ES-I3 (cell line): Measurements from ENCODE around the gene ELP5.
A peak's percentile ranks its signal among the peaks of the same experiment; 100 is the strongest.

Experiments
- H3K36me3 ChIP-seq: 2 replicates; pipeline ENCODE4 v1.6.1; 2013; ENCODE audit warnings: mild to moderate bottlenecking, low read length, control low read depth, moderate library complexity; ENCODE audit not compliant: insufficient read depth
- H3K4me1 ChIP-seq: 2 replicates; pipeline ENCODE4 v1.6.1; 2013; ENCODE audit warnings: mild to moderate bottlenecking, control low read depth, low read length; ENCODE audit not compliant: insufficient read depth
- H3K9ac ChIP-seq: 2 replicates; pipeline ENCODE4 v1.6.1; 2013; ENCODE audit warnings: low read depth, mild to moderate bottlenecking, low read length, moderate library complexity
- H3K9me3 ChIP-seq: 2 replicates; pipeline ENCODE4 v1.6.1; 2013; ENCODE audit warnings: mild to moderate bottlenecking, low read length, moderate library complexity; ENCODE audit not compliant: control insufficient read depth, insufficient read depth

Gene ELP5

GRCh38 chr17:7262935-7263800 lies 11.2 kb downstream of the ELP5 start:
- H3K9me3 ChIP-seq, result no peaks in the 10 kb centered on the region
- peaks cover 13% of the 10 kb centered on the region; the same call in 1 of the 2 replicates for H3K4me1 ChIP-seq
- peaks cover 7% of the 10 kb centered on the region; the same call in 1 of the 2 replicates for H3K36me3 ChIP-seq
- H3K9ac ChIP-seq, result peak overlapping the region; percentile 94

DNA sequence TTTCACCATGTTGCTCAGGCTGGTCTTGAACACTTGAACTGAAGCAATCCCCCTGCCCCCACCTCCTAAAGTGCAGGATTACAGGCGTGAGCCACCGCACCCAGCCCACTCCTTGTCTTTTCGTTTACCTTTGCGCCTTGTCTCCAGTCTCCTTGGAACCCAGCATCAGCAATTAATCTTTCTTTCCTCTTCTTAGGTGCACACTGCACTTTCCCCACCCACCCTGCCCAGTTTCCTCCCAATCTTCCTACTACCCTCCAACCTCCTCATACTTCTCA lies 11.7 kb downstream of the ELP5 start:
- H3K9me3 ChIP-seq, result no peaks in the 10 kb centered on the region
- peak overlapping the region; percentile 94; the same call in 1 of the 2 replicates for H3K9ac ChIP-seq

GRCh38 chr17:7266784-7267183 lies 14.8 kb downstream of the ELP5 start:
- H3K9ac ChIP-seq, result no peak overlapping the region; the same call in 1 of the 2 replicates
- no peaks in the 10 kb centered on the region for H3K36me3 ChIP-seq
- H3K9me3 ChIP-seq, result no peaks in the 10 kb centered on the region
- peaks cover 13% of the 10 kb centered on the region; the same call in 1 of the 2 replicates for H3K4me1 ChIP-seq

More for the DNA sequence above, 11.7 kb downstream of the ELP5 start:
- H3K4me1 ChIP-seq, result peaks cover 13% of the 10 kb centered on the region; the same call in 1 of the 2 replicates
- H3K36me3 ChIP-seq, result peaks cover 6% of the 10 kb centered on the region; the same call in 1 of the 2 replicates

- peaks cover 3% of the 10 kb centered on the region; the same call in 1 of the 2 replicates for H3K4me1 ChIP-seq
- H3K9me3 ChIP-seq, result no peaks in the 10 kb centered on the region
Observed at GRCh38 chr17:7279448-7279847, 27.4 kb downstream of the ELP5 start.

GRCh38 chr17:7280519-7281073 lies 28.6 kb downstream of the ELP5 start:
- no peaks in the 10 kb centered on the region for H3K9me3 ChIP-seq
- peaks cover 3% of the 10 kb centered on the region; the same call in 1 of the 2 replicates for H3K4me1 ChIP-seq
- H3K9ac ChIP-seq, result peak overlapping the region; percentile 35
- H3K36me3 ChIP-seq, result no peaks in the 10 kb centered on the region

More at GRCh38 chr17:7279448-7279847, 27.4 kb downstream of the ELP5 start:
- Histone ChIP-seq H3K36me3 (no peaks in the 10 kb centered on the region), H3K9ac (peak overlapping the region; percentile 32)

DNA sequence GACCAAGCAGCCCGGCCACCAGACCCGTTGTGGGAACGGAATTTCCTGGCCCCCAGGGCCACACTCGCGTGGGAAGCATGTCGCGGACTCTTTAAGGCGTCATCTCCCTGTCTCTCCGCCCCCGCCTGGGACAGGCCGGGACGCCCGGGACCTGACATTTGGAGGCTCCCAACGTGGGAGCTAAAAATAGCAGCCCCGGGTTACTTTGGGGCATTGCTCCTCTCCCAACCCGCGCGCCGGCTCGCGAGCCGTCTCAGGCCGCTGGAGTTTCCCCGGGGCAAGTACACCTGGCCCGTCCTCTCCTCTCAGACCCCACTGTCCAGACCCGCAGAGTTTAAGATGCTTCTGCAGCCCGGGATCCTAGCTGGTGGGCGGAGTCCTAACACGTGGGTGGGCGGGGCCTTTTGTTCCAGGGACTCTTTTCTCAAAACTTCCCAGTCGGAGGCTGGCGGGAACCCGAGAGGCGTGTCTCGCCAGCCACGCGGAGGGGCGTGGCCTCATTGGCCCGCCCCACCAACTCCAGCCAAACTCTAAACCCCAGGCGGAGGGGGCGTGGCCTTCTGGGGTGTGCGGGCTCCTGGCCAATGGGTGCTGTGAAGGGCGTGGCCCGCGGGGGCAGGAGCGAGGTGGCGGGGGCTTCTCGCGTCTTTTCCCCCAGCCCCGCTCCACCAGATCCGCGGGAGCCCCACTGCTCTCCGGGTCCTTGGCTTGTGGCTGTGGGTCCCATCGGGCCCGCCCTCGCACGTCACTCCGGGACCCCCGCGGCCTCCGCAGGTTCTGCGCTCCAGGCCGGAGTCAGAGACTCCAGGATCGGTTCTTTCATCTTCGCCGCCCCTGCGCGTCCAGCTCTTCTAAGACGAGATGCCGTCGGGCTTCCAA lies 29.3 kb downstream of the ELP5 start, which contains the start of gene SLC2A4:
Gene SLC2A4 (plus strand): TSS at position 645 of the 879 bp plus-strand sequence. CDS start 217 bp downstream, at position 862.
- H3K9ac ChIP-seq, result peak within 1 kb of the TSS; percentile 67
- H3K36me3 ChIP-seq, result no peaks in the 10 kb centered on the region
- no peaks in the 10 kb centered on the region for H3K9me3 ChIP-seq
- H3K4me1 ChIP-seq, result peaks cover 3% of the 10 kb centered on the region; the same call in 1 of the 2 replicates

GRCh38 chr17:7281953-7282751 lies 30.1 kb downstream of the ELP5 start:
- Histone ChIP-seq H3K4me1 (peaks cover 3% of the 10 kb centered on the region; the same call in 1 of the 2 replicates), H3K9ac (peak overlapping the region; percentile 67), H3K36me3 (no peaks in the 10 kb centered on the region)

DNA sequence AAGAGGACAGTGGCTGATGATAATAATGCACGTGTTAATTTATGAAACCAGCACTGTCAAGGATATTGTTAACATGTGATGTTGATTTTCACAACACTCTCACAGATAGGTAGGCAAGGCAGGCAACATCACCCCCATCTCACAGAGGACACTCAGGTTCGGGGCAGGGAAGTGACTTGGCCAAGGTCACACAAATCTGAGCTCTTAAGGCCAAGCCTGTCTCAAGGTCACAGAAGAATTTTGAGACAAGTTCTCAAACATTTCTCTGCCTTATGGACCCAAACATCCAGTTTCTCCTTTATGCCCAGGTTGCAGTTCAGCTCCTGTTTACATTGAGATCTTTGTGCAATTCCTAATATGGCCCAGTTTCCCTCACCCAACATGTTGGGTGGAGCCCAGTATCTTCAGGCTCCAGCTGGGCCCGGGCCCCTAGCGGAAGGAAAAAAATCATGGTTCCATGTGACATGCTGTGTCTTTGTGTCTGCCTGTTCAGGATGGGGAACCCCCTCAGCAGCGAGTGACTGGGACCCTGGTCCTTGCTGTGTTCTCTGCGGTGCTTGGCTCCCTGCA lies 30.8 kb downstream of the ELP5 start:
- H3K36me3 ChIP-seq, result no peaks in the 10 kb centered on the region
- H3K4me1 ChIP-seq, result peaks cover 3% of the 10 kb centered on the region; the same call in 1 of the 2 replicates
- H3K9ac ChIP-seq, result peak overlapping the region; percentile 67
- no peaks in the 10 kb centered on the region for H3K9me3 ChIP-seq

More at GRCh38 chr17:7281953-7282751, 30.1 kb downstream of the ELP5 start:
- no peaks in the 10 kb centered on the region for H3K9me3 ChIP-seq

DNA sequence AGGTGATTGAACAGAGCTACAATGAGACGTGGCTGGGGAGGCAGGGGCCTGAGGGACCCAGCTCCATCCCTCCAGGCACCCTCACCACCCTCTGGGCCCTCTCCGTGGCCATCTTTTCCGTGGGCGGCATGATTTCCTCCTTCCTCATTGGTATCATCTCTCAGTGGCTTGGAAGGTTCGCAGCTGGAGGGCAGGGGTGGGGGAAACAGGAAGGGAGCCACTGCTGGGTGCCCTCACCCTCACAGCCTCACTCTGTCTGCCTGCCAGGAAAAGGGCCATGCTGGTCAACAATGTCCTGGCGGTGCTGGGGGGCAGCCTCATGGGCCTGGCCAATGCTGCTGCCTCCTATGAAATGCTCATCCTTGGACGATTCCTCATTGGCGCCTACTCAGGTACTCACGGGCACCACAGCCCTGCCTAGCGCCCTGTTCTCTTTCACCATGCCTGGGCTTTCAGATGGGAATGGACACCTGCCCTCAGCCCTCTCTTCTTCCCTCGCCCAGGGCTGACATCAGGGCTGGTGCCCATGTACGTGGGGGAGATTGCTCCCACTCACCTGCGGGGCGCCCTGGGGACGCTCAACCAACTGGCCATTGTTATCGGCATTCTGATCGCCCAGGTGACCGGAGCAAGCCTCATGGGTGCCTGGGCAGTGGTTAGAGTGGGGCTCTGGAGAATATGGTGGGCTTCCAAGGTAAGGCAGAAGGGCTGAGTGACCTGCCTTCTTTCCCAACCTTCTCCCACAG lies 31.6 kb downstream of the ELP5 start:
- Histone ChIP-seq H3K9me3 (no peaks in the 10 kb centered on the region), H3K36me3 (no peaks in the 10 kb centered on the region), H3K9ac (no peak overlapping the region), H3K4me1 (peaks cover 3% of the 10 kb centered on the region; the same call in 1 of the 2 replicates)

- no peaks in the 10 kb centered on the region for H3K9me3 ChIP-seq
- H3K4me1 ChIP-seq, result peaks cover 3% of the 10 kb centered on the region; the same call in 1 of the 2 replicates
- no peak overlapping the region for H3K9ac ChIP-seq
- no peaks in the 10 kb centered on the region for H3K36me3 ChIP-seq
Observed at GRCh38 chr17:7284911-7285310, 32.9 kb downstream of the ELP5 start.

GRCh38 chr17:7285679-7286078 lies 33.7 kb downstream of the ELP5 start:
- H3K9ac ChIP-seq, result no peak overlapping the region

GRCh38 chr17:7289256-7290032 lies 37.4 kb downstream of the ELP5 start:
- Histone ChIP-seq H3K4me1 (peaks cover 18% of the 10 kb centered on the region), H3K36me3 (no peaks in the 10 kb centered on the region), H3K9me3 (no peaks in the 10 kb centered on the region), H3K9ac (no peak overlapping the region; the same call in 1 of the 2 replicates)

More at GRCh38 chr17:7285679-7286078, 33.7 kb downstream of the ELP5 start:
- H3K36me3 ChIP-seq, result no peaks in the 10 kb centered on the region
- peaks cover 3% of the 10 kb centered on the region; the same call in 1 of the 2 replicates for H3K4me1 ChIP-seq
- no peaks in the 10 kb centered on the region for H3K9me3 ChIP-seq
